ENCODE measurements around the gene KASH5. TPM values are rescaled to one million over a fixed set of nuclear protein-coding genes. Genes with fewer than 3 reads are reported as not detected.

Gene KASH5
- total and polyA plus RNA-seq, 2 of the 4 experiments (the other 2 are of a cell fraction): not detected

GRCh38 chr19:49456326-49456725, 68.3 kb downstream of the KASH5 start:
- Histone ChIP-seq H4K5ac (ENCODE audit: low read depth, low read length) (no peak overlapping the region), H2BK120ac (ENCODE audit: low read depth, low read length) (no peak overlapping the region), H3K79me1 (ENCODE audit: low read depth in 1 of 2, low read length in 2 of 2) (peaks cover 10 to 29% of the 10 kb centered on the region in 2 experiments; a peak in 3 of 4 replicates), H3K9ac (ENCODE audit: low read depth, low read length) (no peak overlapping the region), H3K36me3 (ENCODE audit: control insufficient read depth, insufficient read depth, low read length) (peaks cover 3% of the 10 kb centered on the region), H2BK20ac (ENCODE audit: low read depth, low read length) (no peak overlapping the region), H3K4me3 (ENCODE audit: insufficient read depth, low read depth, low read length) (no peak overlapping the region), H2AFZ (replicated peaks; ENCODE audit: low read length, poor library complexity) (no peak overlapping the region), H3K18ac (ENCODE audit: low read depth, low read length) (no peak overlapping the region), H3K23ac (ENCODE audit: low read depth, low read length) (no peak overlapping the region), H2BK15ac (ENCODE audit: low read depth, low read length) (no peak overlapping the region), H3K4me1 (ENCODE audit: control insufficient read depth, insufficient read depth, low read length) (no peaks in the 10 kb centered on the region), H3K9me1 (ENCODE audit: insufficient read depth, low read length) (0 out of 2 replicates have a peak, but pooled peaks cover 5% of the 10 kb centered on the region), H3K27ac (ENCODE audit: insufficient read depth, low read length) (no peak overlapping the region; the same call in 1 of the 2 replicates), H2AK9ac (replicated peaks; ENCODE audit: low read depth, low read length, poor library complexity) (peak overlapping the region; percentile 65), H3K27me3 (ENCODE audit: control insufficient read depth, insufficient read depth, low read length) (no peaks in the 10 kb centered on the region), H3K4me2 (ENCODE audit: low read depth, low read length) (no peak overlapping the region), H4K8ac (ENCODE audit: low read depth in 2 of 2, low read length in 2 of 2) (no peak overlapping the region), H3K14ac (replicated peaks; ENCODE audit: low read depth, low read length) (no peak overlapping the region), H3K4ac (ENCODE audit: low read depth, low read length) (no peak overlapping the region), H3K9me3 (ENCODE audit: control insufficient read depth, insufficient read depth, low read length) (no peaks in the 10 kb centered on the region), H2AK5ac (ENCODE audit: low read depth, low read length) (no peak overlapping the region), H4K91ac (ENCODE audit: insufficient read depth, low read depth, low read length) (no peak overlapping the region), H4K20me1 (ENCODE audit: insufficient read depth, low read length) (peaks cover 3% of the 10 kb centered on the region; the same call in 1 of the 2 replicates), H3K56ac (ENCODE audit: extremely low read depth, insufficient read depth, low read length) (no peak overlapping the region), H2BK5ac (ENCODE audit: low read depth, low read length, poor library complexity, severe bottlenecking) (no peak overlapping the region)
- no CpG with 5 or more reads among the region's 5 CpGs for WGBS, 2 experiments (ENCODE audit: extremely low coverage in 2 of 2, insufficient read length in 1 of 2)
- intact Hi-C loops (cut with micrococcal nuclease): no loop called here
- CTCF ChIA-PET: no interaction called here
- in situ Hi-C loops (cut with MboI; ENCODE audit: low sequenced_read_pairs): no loop called here
- POLR2A ChIA-PET (ENCODE audit: unreplicated experiment): no interaction called here
- DNase-seq: no peak
- ATAC-seq (ENCODE audit: low read depth): no peak
- BruUV-seq (replicated peaks): no TSS peak
- TF ChIP-seq CHD1 (IDR thresholded peaks at IDR 0.05; ENCODE audit: low read depth, low read length): no peak
- TF ChIP-seq NFE2L2 (IDR thresholded peaks at IDR 0.05; ENCODE audit: low read depth, low read length): peak; percentile 77
- dilution Hi-C loops (cut with HindIII; ENCODE audit: low sequenced_read_pairs, unreplicated experiment): no loop called here

Measured in IMR-90 (cell line).